Measurements from ENCODE around the gene TFCP2.

DNA sequence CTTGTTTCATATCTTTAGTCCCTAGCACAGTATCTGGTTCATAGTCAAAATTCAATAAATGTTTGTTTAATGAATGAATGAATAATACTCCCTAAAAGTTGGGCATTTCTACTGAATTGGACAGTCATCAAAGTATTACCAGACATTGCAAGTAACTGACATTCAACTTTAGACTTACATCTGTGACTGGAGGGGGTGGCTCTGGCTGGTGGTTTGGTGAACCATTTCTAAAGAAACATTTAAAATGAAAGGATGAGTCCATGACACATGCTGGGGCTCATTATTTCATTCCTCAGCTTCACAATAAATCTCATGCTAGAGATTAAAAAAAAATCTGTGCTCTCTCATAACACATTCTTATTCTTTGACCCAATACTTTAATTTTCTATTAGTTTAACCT is 69.0 kb downstream of the TFCP2 start:
- no peak for TF ChIP-seq CTCF (IDR thresholded peaks at IDR 0.05)
- no peak for TF ChIP-seq POLR2A (IDR thresholded peaks at IDR 0.05)
